ENCODE measurements around the gene DNAH17.

Gene DNAH17

GRCh38 chr17:78541488-78542206 is 35.5 kb downstream of the DNAH17 start:
- no peak; the same call in 1 of the 3 replicates for ATAC-seq
- TF ChIP-seq PPARA (CRISPR knock-in tag; IDR thresholded peaks at IDR 0.05; ENCODE audit: borderline replicate concordance) (no peak), ARNTL (CRISPR knock-in tag; IDR thresholded peaks at IDR 0.05; ENCODE audit: borderline replicate concordance, low read depth) (no peak), TOX (CRISPR knock-in tag; IDR thresholded peaks at IDR 0.05; ENCODE audit: borderline replicate concordance) (no peak), TCF4 (CRISPR knock-in tag; IDR thresholded peaks at IDR 0.05; ENCODE audit: borderline replicate concordance) (no peak), BACH2 (CRISPR knock-in tag; IDR thresholded peaks at IDR 0.05; ENCODE audit: borderline replicate concordance) (no peak), ZNF8 (CRISPR knock-in tag; IDR thresholded peaks at IDR 0.05) (no peak), RARB (CRISPR knock-in tag; IDR thresholded peaks at IDR 0.05) (no peak), ZFP30 (CRISPR knock-in tag; IDR thresholded peaks at IDR 0.05) (no peak), ZFP3 (CRISPR knock-in tag; IDR thresholded peaks at IDR 0.05) (no peak), CSDC2 (CRISPR knock-in tag; IDR thresholded peaks at IDR 0.05) (no peak), SNAI2 (CRISPR knock-in tag; IDR thresholded peaks at IDR 0.05) (no peak), ZNF70 (CRISPR knock-in tag; IDR thresholded peaks at IDR 0.05) (no peak), ZNF565 (CRISPR knock-in tag; conservative IDR thresholded peaks at IDR 0.05; ENCODE audit: low read depth) (no peak), OSR1 (CRISPR knock-in tag; IDR thresholded peaks at IDR 0.05) (no peak), ZC3H10 (CRISPR knock-in tag; IDR thresholded peaks at IDR 0.05) (no peak), ISL1 (CRISPR knock-in tag; IDR thresholded peaks at IDR 0.05) (no peak)
- TF ChIP-seq, protein P1, sequence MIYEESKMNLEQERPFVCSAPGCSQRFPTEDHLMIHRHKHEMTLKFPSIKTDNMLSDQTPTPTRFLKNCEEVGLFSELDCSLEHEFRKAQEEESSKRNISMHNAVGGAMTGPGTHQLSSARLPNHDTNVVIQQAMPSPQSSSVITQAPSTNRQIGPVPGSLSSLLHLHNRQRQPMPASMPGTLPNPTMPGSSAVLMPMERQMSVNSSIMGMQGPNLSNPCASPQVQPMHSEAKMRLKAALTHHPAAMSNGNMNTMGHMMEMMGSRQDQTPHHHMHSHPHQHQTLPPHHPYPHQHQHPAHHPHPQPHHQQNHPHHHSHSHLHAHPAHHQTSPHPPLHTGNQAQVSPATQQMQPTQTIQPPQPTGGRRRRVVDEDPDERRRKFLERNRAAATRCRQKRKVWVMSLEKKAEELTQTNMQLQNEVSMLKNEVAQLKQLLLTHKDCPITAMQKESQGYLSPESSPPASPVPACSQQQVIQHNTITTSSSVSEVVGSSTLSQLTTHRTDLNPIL (CRISPR knock-in tag; IDR thresholded peaks at IDR 0.05; ENCODE audit: low read depth), result no peak
- TF ChIP-seq, protein P2, sequence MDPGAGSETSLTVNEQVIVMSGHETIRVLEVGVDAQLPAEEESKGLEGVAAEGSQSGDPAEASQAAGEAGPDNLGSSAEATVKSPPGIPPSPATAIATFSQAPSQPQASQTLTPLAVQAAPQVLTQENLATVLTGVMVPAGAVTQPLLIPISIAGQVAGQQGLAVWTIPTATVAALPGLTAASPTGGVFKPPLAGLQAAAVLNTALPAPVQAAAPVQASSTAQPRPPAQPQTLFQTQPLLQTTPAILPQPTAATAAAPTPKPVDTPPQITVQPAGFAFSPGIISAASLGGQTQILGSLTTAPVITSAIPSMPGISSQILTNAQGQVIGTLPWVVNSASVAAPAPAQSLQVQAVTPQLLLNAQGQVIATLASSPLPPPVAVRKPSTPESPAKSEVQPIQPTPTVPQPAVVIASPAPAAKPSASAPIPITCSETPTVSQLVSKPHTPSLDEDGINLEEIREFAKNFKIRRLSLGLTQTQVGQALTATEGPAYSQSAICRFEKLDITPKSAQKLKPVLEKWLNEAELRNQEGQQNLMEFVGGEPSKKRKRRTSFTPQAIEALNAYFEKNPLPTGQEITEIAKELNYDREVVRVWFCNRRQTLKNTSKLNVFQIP (CRISPR knock-in tag; IDR thresholded peaks at IDR 0.05; ENCODE audit: borderline replicate concordance, low read depth), result no peak

DNA sequence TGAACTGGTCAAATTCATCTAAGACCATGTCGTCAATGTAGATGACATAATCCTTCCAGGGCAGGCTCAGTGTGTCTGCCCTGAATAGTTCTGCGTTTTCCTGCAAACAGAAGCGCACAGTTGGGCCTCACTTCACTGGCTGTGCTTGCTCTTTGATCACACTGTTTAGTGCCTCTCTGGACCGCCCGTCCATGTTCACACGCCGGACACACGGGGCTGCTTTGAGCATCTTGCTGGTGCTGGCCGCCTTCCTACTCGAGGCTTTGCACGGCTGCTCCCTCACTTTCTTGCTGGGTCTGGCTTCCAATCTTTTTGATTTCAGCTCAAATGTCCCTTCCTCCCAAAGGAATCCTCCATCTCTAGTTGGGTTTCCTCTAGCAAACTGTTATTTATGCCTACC is 37.4 kb downstream of the DNAH17 start:
- no peak for ATAC-seq
- no peak for TF ChIP-seq ESRRG (CRISPR knock-in tag; IDR thresholded peaks at IDR 0.05)
- TF ChIP-seq RARB (CRISPR knock-in tag; IDR thresholded peaks at IDR 0.05), result no peak
- TF ChIP-seq SNAI2 (CRISPR knock-in tag; IDR thresholded peaks at IDR 0.05), result no peak
- TF ChIP-seq, protein P3, sequence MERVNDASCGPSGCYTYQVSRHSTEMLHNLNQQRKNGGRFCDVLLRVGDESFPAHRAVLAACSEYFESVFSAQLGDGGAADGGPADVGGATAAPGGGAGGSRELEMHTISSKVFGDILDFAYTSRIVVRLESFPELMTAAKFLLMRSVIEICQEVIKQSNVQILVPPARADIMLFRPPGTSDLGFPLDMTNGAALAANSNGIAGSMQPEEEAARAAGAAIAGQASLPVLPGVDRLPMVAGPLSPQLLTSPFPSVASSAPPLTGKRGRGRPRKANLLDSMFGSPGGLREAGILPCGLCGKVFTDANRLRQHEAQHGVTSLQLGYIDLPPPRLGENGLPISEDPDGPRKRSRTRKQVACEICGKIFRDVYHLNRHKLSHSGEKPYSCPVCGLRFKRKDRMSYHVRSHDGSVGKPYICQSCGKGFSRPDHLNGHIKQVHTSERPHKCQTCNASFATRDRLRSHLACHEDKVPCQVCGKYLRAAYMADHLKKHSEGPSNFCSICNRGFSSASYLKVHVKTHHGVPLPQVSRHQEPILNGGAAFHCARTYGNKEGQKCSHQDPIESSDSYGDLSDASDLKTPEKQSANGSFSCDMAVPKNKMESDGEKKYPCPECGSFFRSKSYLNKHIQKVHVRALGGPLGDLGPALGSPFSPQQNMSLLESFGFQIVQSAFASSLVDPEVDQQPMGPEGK (CRISPR knock-in tag; IDR thresholded peaks at IDR 0.05; ENCODE audit: borderline replicate concordance), result no peak
- TF ChIP-seq ARNTL (CRISPR knock-in tag; IDR thresholded peaks at IDR 0.05; ENCODE audit: borderline replicate concordance, low read depth), result no peak
- TF ChIP-seq CSDC2 (CRISPR knock-in tag; IDR thresholded peaks at IDR 0.05), result no peak
- no peak for TF ChIP-seq ZNF70 (CRISPR knock-in tag; IDR thresholded peaks at IDR 0.05)
- TF ChIP-seq ZNF565 (CRISPR knock-in tag; conservative IDR thresholded peaks at IDR 0.05; ENCODE audit: low read depth), result no peak
- TF ChIP-seq ZFP3 (CRISPR knock-in tag; IDR thresholded peaks at IDR 0.05), result no peak
- no peak for TF ChIP-seq BACH2 (CRISPR knock-in tag; IDR thresholded peaks at IDR 0.05; ENCODE audit: borderline replicate concordance)
- TF ChIP-seq TCF4 (CRISPR knock-in tag; IDR thresholded peaks at IDR 0.05; ENCODE audit: borderline replicate concordance), result no peak

DNA sequence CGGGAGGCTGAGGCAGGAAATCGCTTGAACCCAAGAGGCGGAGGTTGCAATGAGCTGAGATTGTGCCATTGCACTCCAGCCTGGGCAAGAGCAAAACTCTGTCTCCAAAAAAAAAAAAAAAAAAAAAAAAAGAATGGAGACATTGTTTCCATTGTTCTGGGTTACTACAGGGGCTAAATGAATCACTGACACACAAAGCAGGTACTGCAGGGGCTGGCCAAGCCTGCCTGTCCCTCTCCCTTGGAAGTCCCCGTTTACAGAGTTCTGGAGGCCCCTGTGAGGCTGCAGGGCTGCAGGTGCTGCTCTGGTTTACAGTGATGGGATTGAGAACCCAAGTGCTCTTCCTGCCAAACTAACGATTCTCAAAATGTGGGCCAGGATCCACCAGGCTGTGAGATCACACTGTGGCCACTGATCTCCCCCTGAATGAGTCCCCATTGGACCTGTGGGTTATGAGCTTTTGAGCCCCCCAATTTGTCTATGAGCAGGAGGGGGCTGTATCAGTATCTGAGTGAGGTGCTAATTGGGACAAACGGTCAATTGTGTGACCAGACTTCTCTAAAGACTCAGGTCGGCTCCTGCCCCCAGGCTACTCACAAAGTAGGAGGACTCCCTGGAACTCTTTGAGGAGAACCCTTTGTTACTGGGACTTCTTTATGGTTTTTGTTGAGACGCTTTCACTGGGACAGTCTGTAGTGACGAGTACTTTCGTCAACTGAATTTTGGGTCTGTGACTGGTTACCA is 39.0 kb downstream of the DNAH17 start:
- ATAC-seq, result no peak

More for the DNA sequence above, 39.0 kb downstream of the DNAH17 start:
- TF ChIP-seq ZNF70 (CRISPR knock-in tag; IDR thresholded peaks at IDR 0.05) (no peak), ZC3H10 (CRISPR knock-in tag; IDR thresholded peaks at IDR 0.05) (no peak), OSR1 (CRISPR knock-in tag; IDR thresholded peaks at IDR 0.05) (no peak), TSHZ2 (CRISPR knock-in tag; IDR thresholded peaks at IDR 0.05) (no peak), ISL1 (CRISPR knock-in tag; IDR thresholded peaks at IDR 0.05) (no peak), ZNF8 (CRISPR knock-in tag; IDR thresholded peaks at IDR 0.05) (no peak), GLIS3 (CRISPR knock-in tag; IDR thresholded peaks at IDR 0.05) (no peak), TCF4 (CRISPR knock-in tag; IDR thresholded peaks at IDR 0.05; ENCODE audit: borderline replicate concordance) (no peak), BACH2 (CRISPR knock-in tag; IDR thresholded peaks at IDR 0.05; ENCODE audit: borderline replicate concordance) (no peak), ZFP3 (CRISPR knock-in tag; IDR thresholded peaks at IDR 0.05) (no peak), SNAI2 (CRISPR knock-in tag; IDR thresholded peaks at IDR 0.05) (no peak), ESRRG (CRISPR knock-in tag; IDR thresholded peaks at IDR 0.05) (no peak)
- TF ChIP-seq, protein P3 (CRISPR knock-in tag; IDR thresholded peaks at IDR 0.05; ENCODE audit: borderline replicate concordance), result no peak

All from SK-N-SH treated with all-trans-retinoic acid at 6 μM for 48 hours (cell line).